Measurements from ENCODE around the gene GPHB5.

DNA sequence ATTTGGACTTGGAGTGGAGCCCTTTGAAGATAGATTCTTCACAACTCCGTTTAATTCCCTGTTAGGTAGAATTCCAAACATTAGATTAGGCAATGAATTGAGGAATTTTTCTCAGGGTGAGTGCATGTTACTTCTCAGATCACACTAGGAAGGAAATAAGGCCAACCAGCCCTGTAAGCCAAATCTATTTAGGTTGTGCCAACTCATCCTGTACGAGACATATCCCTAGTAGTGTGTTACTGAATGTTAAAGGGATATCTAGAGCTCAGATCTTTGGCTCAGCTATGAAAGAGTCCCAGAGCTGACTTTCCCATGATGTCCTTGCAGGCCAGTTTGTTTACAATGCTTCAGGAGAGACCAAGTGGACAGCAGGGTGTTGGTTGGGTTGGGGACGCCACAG is 45.6 kb downstream of the GPHB5 start:
- TF ChIP-seq CTCF (conservative IDR thresholded peaks at IDR 0.05; ENCODE audit: low read depth, low read length) (no peak), EZH2 (IDR thresholded peaks at IDR 0.05; ENCODE audit: borderline replicate concordance, low read depth, low read length, poor library complexity, severe bottlenecking) (no peak)
